Measurements from ENCODE around the gene CDKL4.

The CDKL4 gene

DNA sequence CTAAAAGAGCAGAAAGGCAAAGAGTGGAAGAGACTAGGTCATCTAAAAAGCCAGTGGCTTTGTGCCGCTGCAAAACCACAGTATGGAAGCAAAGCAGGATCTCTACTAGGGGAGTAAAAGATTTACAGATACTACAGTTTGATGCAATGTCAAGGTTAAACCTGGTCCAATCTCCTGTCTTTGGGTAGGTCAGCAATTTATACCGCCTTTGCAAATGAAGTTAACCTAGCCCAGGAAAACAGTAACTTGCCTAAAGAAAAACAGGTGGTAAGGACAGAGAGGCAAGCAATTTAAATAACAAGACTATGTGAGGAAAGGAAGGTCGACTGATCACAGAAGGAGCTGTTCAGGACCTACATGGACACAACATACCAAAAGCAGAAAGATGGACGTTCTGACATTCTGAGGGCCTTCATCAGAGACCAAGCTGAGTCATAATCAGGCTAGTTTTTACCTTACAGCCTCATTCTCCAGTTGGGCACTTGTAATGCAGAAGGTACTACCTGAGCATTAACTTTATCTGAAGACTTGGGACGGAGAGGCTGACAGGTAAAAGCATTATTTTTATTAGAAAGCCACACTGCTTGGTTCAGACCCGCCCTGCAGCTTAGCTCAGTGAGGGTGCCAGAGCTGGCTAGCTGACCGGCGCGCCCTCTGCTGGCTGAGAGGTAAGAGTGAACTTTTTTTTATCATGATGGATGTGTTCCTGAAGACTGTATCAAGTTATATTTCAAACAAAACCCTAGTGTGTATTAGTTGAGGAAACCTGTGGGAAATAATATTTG, 15.9 kb downstream of the CDKL4 start (continued):
- TF ChIP-seq ZNF140 (tag by site-specific recombination; IDR thresholded peaks at IDR 0.05) (no peak), MEIS1 (CRISPR knock-in tag; IDR thresholded peaks at IDR 0.05; ENCODE audit: borderline replicate concordance) (no peak), ZNF747 (tag by site-specific recombination; IDR thresholded peaks at IDR 0.05) (no peak), ZNF560 (tag by site-specific recombination; IDR thresholded peaks at IDR 0.05; ENCODE audit: borderline replicate concordance) (no peak), ZNF600 (tag by site-specific recombination; IDR thresholded peaks at IDR 0.05) (peak; percentile 78), ZNF549 (tag by site-specific recombination; IDR thresholded peaks at IDR 0.05) (no peak), KLF1 (tag by site-specific recombination; IDR thresholded peaks at IDR 0.05) (no peak), ZNF2 (tag by site-specific recombination; IDR thresholded peaks at IDR 0.05) (no peak), ZBTB48 (tag by site-specific recombination; IDR thresholded peaks at IDR 0.05) (no peak), ZNF654 (tag by site-specific recombination; IDR thresholded peaks at IDR 0.05; ENCODE audit: low read depth) (peak; percentile 52), ZNF175 (tag by site-specific recombination; IDR thresholded peaks at IDR 0.05) (no peak), MZF1 (tag by site-specific recombination; IDR thresholded peaks at IDR 0.05; ENCODE audit: borderline replicate concordance) (no peak), OVOL3 (tag by site-specific recombination; IDR thresholded peaks at IDR 0.05) (no peak)
- TF ChIP-seq, protein P1, sequence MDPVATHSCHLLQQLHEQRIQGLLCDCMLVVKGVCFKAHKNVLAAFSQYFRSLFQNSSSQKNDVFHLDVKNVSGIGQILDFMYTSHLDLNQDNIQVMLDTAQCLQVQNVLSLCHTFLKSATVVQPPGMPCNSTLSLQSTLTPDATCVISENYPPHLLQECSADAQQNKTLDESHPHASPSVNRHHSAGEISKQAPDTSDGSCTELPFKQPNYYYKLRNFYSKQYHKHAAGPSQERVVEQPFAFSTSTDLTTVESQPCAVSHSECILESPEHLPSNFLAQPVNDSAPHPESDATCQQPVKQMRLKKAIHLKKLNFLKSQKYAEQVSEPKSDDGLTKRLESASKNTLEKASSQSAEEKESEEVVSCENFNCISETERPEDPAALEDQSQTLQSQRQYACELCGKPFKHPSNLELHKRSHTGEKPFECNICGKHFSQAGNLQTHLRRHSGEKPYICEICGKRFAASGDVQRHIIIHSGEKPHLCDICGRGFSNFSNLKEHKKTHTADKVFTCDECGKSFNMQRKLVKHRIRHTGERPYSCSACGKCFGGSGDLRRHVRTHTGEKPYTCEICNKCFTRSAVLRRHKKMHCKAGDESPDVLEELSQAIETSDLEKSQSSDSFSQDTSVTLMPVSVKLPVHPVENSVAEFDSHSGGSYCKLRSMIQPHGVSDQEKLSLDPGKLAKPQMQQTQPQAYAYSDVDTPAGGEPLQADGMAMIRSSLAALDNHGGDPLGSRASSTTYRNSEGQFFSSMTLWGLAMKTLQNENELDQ (tag by site-specific recombination; IDR thresholded peaks at IDR 0.05; ENCODE audit: low read depth): no peak
- TF ChIP-seq, protein P2, sequence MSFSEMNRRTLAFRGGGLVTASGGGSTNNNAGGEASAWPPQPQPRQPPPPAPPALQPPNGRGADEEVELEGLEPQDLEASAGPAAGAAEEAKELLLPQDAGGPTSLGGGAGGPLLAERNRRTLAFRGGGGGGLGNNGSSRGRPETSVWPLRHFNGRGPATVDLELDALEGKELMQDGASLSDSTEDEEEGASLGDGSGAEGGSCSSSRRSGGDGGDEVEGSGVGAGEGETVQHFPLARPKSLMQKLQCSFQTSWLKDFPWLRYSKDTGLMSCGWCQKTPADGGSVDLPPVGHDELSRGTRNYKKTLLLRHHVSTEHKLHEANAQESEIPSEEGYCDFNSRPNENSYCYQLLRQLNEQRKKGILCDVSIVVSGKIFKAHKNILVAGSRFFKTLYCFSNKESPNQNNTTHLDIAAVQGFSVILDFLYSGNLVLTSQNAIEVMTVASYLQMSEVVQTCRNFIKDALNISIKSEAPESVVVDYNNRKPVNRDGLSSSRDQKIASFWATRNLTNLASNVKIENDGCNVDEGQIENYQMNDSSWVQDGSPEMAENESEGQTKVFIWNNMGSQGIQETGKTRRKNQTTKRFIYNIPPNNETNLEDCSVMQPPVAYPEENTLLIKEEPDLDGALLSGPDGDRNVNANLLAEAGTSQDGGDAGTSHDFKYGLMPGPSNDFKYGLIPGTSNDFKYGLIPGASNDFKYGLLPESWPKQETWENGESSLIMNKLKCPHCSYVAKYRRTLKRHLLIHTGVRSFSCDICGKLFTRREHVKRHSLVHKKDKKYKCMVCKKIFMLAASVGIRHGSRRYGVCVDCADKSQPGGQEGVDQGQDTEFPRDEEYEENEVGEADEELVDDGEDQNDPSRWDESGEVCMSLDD (tag by site-specific recombination; IDR thresholded peaks at IDR 0.05): no peak

DNA sequence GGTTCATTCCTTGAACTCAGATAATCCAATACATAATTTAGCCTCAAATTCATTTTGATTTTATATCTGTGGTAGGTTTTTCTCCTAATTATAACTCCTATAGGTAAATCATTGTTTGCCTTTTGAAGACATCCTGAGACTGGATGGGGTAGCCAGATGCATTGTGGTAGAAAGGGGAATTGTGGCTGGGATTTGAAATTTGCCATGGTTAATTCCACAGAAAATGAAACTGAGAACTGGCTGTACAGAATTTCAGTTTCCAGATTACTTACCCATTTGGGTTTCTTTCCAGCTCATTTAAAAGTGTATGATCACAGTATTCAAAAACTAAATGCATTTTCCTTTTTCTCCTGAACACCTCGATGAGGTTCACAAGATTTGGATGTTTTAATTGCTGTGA, 18.2 kb downstream of the CDKL4 start:
- no peaks in the 10 kb centered on the region for H3K9me3 ChIP-seq (ENCODE audit: control insufficient read depth, insufficient read depth, low read depth, low read length)
- no peak for TF ChIP-seq ZBTB8A (tag by site-specific recombination; IDR thresholded peaks at IDR 0.05)
- no peak for TF ChIP-seq ZNF48 (tag by site-specific recombination; IDR thresholded peaks at IDR 0.05)
- TF ChIP-seq ZNF560 (tag by site-specific recombination; IDR thresholded peaks at IDR 0.05; ENCODE audit: borderline replicate concordance): no peak
- no peak for TF ChIP-seq SCRT2 (tag by site-specific recombination; IDR thresholded peaks at IDR 0.05)
- TF ChIP-seq ZNF670 (tag by site-specific recombination; IDR thresholded peaks at IDR 0.05; ENCODE audit: low read depth): no peak
- no peak for TF ChIP-seq YY1 (tag by site-specific recombination; IDR thresholded peaks at IDR 0.05)
- no peak for TF ChIP-seq ZNF341 (tag by site-specific recombination; IDR thresholded peaks at IDR 0.05; ENCODE audit: low read depth)
- CTCF ChIA-PET: interaction anchor here (0.7 to 2.0 kb wide), 4 partner anchors 34 to 503 kb away, joined by 3 to 15 read pairs (median 4); no protein-coding TSS in a partner anchor
- no peak overlapping the region for H3K27ac ChIP-seq (ENCODE audit: extremely low read depth, low read depth, low read length)
- POLR2A ChIA-PET: no interaction called here
- no peaks in the 10 kb centered on the region for H3K36me3 ChIP-seq (ENCODE audit: control insufficient read depth in 2 of 2, insufficient read depth in 1 of 2, low read length in 2 of 2)
- no peaks in the 10 kb centered on the region for H3K4me1 ChIP-seq (ENCODE audit: control insufficient read depth, insufficient read depth, low read length)
- no peak overlapping the region for H3K4me3 ChIP-seq (ENCODE audit: low read depth, low read length)
